GM21825 (cell line): ENCODE results near the gene GALM.
"Not testable (repeated sequence)": the region's sequence is repeated elsewhere in the genome, so short reads cannot be mapped to it uniquely, and the experiment has no call there.

Experiments used
- ATAC-seq: cut with Tn5 transposase; IDR thresholded peaks from one replicate; pipeline ENCODE4 v1.9.1; 2021; ENCODE audit warnings: mild to moderate bottlenecking, moderate library complexity; ENCODE audit not compliant: unreplicated experiment

Gene GALM

DNA sequence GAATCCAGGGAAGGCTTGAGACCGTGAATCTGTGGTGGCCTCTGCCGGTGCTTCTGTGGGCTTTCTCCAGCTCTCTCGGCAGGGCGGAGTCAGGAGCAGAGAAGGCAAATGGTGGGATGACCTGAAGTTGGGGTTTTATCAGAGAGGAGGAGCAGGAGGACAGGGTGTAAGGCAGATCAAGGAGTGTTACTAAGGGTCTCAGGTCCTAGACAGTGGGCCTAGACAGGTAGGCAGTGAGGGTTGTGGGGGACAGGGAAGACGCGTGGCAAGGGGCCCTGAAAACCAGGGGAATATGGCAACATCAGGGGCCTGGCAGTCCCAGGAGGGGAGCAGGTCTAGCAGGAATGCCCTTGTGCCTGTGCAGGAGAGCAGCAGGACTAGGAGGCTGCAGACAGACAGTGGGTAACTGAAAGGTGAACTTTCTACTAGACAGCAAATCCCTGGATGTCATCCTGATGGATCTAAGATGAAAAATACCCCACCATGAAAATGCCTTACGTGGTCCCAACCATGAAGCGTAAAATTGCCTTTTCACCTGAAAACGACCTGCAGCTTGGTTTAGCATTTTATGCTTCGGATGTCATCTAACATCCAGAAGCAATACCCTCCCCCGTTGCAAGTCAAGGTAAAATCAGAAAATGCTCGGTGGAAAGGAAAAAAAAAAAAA lies 43.1 kb downstream of the GALM start:
- no peak for ATAC-seq

DNA sequence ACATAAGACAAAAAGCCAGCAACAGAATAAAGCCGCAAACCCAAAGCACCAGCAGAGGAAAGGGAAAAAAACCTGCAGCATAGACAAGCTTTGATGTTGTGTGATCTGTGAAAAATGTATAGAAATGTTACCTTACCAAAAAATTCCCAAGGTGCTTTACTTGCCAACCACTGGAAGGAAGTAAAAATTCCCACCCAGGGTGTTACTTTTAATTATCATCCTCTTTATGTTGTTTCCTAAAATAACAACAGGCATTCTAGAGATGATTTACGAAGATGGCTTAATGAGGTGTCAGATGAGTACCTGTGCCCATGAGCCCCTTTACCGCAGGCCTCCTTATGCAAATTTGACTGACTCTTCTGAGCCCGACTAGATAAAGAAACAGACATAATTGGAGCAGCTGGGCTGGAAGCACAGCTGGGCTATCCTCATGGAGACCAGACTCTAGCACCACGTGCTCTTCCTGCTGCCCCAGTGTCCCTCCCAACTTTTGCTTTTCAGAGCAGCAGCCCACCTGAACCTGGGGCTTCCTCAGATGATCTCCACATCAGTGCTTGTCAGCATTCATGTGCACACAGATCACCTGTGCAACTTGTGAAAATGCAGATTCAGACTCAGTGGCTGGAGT lies 43.8 kb downstream of the GALM start:
- peak; percentile 76 for ATAC-seq

DNA sequence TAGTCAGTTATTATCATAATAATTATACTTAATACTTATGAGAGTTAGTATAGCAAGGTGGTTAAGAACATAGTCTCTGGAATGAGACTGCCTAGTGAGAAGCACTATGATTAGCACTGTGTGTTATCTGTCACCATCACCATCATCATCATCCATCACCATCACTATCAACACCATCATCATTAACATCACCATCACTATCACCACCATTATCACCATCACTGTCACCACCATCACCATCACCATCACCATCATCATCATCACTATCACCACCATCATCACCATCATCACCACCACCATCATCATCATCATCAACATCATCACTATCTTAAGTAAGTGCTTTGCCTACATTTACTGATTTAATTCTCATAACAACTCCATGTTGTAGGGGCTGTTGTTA lies 45.6 kb downstream of the GALM start:
- ATAC-seq: no peak

DNA sequence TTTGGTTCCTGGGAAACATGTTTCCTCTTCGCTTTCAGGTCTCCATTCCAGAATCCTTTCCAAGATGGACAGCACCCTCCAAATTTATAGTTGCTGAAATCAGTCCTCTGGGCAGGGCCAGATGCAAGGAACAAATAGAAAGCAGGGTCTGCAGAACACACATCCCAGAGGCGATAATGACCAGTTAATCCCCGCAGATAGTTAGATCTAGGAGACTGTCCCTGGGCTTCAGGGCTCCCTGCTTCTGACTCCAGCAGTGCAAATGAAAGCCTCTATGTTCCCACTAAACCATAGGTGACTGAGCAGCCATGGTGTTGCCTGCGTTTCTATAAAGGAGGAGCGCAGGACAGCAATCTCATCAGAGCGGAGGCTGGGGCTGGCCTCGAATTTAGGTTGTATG lies 46.5 kb downstream of the GALM start:
- ATAC-seq: no peak

DNA sequence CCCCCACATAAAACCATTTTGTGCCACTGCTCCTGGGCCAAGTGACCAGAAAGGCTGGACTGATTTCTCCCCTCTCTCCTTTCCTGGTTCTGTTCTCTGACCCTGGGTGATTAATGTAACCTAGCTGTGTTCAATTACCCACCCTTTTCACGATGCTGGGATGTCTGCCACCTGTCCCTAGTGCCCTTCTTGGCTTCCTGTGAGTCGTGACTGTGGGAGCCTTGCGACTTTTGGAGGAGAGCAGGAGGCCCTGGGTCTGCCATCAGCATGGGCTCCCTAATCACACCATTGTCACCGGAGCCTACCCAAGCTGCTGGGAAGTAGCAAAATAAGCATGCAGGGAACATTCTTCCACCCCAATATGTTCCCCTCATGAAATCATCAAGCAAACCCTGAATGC lies 47.0 kb downstream of the GALM start:
- ATAC-seq: no peak

DNA sequence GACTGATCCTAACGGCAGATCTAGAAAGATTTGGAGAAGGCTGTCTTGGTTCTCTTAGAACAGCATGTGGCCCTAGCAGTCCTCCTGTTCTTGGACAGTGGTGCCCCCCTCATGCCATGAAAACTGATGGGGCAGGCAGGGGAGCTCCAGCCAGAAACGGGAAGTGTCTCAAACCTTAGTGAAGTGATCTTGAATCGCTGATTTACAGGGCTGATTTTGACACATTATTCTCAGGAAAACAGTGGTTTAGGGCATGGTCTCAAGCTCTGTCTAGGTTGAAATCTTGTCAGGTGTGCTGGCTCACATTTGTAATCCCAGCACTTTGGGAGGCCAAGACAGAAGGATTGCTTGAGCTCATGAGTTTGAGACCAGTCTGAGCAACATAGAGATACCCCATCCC lies 47.4 kb downstream of the GALM start:
- no peak for ATAC-seq

DNA sequence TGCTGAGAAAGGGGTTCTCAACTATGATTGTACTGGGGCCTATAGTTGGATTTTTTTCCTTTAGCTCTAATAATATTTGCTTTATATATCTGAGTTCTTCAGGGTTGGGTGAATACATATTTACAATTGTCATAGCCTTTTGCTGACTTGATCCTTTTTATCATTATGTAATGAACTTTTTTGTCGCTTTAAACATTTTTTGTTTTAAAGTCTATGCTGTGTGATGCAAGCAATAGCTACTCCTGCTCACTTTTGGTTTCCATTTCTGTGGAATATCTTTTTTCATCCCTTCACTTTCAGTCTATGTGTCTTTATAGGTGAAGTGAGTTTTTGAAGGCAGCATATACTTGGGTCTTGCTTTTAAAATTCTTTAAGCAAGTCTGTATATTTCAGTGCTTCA lies 49.0 kb downstream of the GALM start:
- ATAC-seq: not testable (repeated sequence)

DNA sequence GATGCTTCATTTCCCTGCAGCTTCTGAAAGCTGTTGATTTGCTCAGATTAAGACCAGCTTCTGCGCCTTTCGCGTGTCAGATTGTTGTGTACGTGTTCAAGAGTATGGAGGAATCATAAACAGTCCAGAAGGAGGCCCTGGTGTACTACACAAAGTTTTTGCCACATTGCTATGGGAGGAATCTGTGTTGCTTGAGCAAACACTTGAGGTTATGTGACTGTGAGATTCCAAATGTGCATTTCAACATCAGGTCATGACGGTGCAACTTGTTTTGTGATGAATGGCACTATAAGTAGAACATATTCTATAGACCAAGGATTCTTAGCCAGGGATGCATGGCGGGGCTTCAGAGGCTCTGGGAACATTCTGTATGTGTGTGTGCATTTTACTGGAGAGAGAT lies 50.3 kb downstream of the GALM start:
- no peak for ATAC-seq

DNA sequence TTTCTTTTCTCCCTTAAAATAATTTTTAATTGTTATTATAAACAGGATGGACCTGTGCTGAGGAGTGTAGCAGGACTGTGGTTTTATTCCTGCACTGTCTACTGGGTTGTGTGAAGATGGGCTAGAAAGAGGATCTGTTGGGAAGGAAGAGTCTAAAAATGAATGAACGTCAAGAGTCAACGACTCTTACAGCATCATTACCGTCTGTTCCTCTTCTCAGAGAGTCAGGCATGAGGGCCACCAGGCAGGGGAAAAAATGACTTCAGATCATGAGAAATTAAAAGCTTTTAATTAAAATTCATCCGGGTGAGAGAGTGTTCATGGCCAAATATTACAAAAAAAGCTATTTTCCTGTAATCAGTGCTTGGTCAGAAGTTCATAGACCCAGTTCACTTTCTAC lies 52.7 kb downstream of the GALM start:
- ATAC-seq: no peak

DNA sequence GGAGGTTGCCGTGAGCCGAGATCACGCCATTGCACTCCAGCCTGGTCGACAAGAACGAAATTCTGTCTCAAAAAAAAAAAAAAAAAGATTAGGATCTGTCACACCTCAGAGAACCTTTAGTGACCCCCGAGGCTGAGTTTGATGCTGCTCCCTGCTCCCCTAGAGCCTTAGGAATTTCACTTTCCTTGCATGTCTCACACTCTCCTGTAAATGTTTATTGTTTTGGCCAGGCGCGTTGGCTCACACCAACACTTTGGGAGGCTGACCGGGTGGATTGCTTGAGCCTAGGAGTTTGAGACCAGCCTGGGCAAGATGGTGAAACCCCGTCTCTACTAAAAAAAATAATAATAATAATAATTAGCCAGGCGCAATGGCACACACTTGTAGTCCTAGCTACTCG lies 53.8 kb downstream of the GALM start:
- no peak for ATAC-seq

DNA sequence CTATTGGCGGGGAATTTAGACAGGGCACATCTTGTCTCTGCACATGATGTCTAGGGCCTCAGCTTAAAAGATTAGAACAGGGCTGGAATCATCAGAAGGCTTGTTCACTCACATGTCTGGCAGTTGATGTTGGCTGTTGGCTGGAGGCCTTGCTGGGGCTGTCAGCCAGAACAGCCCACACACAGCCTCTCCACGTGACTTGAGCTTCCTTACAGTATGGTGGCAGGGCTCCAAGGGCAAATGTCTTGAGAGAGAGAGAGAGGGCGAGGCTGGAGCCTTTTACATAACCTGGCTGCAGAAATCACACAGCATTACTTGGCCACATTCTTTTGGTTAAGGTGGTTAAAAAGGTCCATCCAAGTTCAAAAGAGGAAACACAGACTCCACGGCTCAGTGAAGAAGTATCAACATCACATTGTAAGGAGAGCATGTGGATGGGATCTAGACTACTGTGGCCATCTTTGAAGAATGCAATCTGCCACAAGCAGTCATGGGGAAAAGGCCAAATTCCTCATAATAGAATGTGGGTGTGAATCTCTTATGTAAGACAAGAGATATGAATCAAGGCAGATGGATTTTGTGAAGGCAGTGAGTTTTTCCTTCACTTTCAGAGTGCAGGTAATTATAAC lies 54.8 kb downstream of the GALM start:
- no peak for ATAC-seq

DNA sequence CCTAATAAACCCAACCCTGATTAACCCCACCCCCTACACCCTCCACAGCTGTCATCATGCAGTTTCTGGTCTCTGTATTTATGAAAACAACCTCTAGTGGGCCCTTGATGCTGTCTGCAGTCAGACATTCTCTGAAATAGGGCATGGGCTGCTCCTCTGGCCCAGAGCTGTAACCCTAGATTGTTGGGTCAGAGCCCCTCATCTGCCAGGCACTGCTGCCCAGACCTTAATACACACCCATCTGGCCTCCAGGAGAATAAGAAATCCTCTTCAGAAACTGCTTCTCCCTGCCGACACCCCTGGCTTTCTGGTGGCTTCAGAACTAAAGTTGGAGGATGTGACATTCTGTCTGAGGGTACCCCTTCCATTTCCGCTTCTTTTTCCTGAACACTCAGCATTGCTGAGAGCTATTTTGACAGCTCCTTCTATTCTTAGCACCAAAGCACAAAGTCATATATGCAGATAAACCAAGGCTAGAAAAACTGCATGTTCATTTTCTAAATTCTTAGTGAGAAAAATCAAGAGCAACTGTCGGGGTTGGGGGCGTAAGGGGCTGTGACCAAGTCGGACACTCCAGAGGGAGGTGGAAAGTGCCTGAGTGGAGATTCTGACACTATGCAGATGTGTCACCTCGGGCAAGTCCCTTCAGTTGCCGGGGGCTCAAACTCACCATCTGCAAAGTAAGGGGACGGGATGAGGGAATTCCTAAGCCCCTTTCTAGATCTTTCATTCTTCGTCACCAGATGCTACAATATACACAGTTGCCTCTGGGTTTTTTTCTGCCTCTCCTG lies 56.6 kb downstream of the GALM start:
- ATAC-seq: peak; percentile 49

DNA sequence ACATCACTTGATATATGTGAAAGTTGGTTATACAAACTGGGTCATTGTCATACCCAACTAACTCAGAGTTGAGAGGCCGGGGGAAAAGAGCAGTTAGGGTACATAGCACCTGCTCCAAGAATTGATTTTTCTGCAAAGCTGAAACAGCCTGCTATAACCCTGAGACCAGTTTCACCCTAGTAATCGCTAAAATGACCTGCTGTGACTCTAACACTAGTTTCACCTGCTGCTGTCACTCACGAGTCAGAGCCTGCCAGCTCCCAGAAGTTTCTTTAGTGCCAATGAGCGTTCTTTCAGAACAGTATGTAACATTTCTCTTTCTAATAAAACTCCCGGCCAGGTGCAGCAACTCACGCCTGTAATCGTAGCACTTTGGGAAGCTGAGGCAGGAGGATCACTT lies 57.3 kb downstream of the GALM start:
- ATAC-seq: peak; percentile 62

DNA sequence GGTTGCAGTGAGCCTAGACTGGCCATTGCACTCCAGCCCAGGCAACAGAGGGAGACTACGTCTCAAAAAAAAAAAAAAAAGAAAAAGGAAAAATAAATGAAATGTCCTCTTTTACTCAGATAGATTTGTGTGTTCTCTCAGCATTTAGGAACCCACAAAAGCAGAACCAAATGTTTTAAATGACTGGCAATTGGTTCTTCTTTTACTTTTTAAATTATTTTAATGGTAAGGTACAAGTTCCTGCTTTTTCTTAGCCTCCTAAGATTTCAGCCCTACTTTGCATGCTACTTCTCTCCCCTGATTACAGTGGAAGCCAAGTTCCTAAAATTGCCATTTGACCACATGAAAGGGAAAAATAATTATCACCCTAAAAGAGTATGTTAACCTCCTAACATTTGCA lies 61.7 kb downstream of the GALM start:
- ATAC-seq: no peak

DNA sequence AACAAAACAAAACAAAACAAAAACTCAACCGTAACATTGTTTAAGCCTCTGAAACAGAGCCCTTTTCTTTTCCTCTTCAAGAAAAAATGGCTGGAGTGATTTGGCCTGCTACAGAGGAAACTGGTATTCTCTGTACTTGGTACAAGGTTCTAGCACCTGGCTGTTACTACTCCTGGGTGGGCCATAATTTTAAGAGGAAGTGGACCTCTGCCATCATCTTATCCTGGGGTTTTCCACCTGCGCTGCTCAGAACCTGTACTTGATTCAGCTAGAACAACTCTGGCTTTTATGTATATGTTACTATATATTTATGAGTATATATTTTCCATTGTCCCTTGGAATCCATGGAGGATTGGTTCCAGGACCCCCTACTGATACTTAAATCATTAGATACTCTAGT lies 62.8 kb downstream of the GALM start:
- no peak for ATAC-seq

DNA sequence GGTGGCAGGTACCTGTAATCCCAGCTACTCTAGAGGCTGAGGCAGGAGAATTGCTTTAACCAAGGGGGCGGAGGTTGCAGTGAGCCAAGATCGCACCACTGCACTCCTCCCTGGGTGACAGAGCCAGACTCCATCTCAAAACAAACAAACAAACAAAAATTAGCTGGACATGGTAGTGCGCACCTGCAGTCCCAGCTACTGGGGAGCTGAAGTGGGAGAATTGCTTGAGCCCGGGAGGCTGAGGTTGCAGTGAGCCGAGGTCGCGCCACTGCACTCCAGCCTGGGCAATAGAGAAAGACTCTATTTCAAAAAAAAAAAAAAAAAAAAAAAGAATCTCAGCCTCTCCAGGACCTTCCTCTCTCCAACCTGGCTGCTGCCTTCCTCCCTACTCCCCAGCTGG lies 65.2 kb downstream of the GALM start:
- ATAC-seq: no peak

DNA sequence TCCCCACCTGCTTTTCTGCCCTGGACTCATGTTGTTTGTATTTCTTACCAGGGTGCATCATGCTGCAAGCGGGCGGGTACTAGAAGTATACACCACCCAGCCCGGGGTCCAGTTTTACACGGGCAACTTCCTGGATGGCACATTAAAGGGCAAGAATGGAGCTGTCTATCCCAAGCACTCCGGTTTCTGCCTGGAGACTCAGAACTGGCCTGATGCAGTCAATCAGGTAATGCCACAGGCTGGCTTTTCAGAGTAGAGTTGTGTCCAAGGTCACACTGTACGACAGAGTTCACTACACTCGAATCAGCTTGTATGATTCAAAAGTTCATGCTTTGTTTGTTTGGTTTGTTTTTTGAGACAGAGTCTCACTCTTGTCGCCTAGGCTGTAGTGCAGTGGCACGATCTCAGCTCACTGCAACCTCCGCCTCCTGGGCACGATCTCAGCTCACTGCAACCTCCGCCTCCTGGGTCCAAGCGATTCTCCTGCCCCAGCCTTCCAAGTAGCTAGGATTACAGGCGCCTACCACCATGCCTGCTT lies 65.8 kb downstream of the GALM start:
- ATAC-seq: no peak

DNA sequence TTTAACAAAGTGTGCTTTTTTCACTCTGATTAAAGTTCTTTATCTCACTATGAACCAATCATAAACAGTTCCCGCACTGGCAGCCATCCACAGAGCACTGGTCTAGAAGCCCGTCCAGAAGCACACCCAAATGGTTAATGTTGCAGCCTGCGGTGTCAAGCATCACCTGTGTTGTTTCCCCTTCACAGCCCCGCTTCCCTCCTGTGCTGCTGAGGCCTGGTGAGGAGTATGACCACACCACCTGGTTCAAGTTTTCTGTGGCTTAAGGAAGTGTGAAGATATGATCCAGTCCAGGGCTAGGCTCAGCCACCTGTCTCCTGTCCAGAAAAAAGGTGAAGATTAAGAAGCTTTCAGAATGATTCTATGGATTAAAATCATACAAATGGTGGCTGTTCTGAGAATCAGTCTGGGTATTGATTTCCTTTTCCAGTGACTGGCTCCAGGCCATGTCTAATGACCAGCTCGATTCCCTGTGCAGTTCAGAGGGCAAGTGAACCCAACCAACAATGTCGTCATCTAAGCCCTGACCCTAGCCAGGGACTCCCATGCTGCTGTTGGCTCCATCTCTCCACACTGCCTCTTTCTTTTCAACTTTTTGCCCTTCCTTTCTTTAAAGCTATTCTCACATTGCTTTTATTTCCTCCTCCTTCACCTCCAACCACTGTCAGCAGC lies 67.5 kb downstream of the GALM start:
- ATAC-seq: no peak

DNA sequence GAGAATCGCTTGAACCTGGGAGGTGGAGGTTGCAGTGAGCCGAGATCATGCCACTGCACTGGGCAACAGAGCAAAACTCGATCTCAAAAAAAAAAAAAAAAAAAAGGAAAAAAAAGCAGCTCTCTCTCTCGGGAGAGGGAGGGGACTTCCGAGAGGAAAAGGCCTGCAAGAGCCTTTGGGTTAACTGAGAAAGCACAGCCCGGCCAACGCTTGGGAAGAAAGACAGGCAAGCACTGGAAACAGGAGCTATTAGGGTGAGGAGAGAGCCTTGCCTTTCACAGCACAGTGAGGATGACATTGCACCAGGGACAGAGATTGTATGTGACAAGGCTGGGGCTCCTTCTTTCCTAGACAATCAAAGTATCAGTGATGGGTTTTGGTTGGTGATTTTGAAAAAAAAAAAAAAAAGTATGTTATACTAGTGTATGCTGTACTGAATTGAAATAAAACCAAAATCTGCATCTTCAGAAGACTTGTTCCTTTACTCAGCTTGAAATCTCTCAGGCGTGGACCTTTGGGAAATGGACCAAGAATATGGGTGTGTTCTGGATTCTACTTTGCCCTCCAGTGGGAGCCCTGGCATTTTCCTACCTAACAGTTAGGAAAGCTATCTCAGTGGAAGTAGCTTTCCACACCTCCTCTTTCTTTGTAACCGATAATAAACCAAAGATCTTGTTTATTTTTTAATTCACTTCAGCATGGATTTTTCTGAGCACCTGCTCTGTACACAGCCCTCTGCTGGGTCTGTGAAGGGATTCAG lies 68.6 kb downstream of the GALM start:
- ATAC-seq: no peak

DNA sequence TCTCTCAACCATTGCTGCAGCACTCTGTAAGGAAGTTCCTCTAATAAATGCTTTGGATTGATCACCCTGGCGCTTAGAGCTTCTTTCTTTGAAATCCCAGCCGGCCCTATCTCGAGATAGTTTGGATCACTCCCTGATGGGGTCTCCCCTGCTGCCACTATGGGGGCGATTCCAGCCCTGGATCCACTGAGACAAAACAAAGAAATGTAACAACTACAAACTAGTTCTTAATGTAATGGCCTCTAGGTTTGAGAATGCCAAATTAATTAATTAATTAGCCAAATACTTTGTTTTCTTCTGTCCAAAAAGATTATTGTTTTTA lies 70.0 kb downstream of the GALM start:
- no peak for ATAC-seq
